ENCODE data around the gene STK10. TPM values are rescaled to one million over a fixed set of nuclear protein-coding genes. Genes with fewer than 3 reads are reported as not detected.

Gene STK10
- total RNA-seq, 3 donors from 2014 or later: 17.1 to 32.5 (median 23.3) TPM

- Histone ChIP-seq H3K4me3 (no peak overlapping the region), H3K4me1 (no peaks in the 10 kb centered on the region), H3K9me3 (no peaks in the 10 kb centered on the region), H3K27ac (peak overlapping the region; percentile 42 to 48), H3K27me3 (no peaks in the 10 kb centered on the region), H3K36me3 (no peaks in the 10 kb centered on the region)
- TF ChIP-seq POLR2AphosphoS5 (IDR thresholded peaks at IDR 0.05) (no peak), CTCF (IDR thresholded peaks at IDR 0.05) (no peak), POLR2A (IDR thresholded peaks at IDR 0.05) (no peak)
- DNase-seq (ENCODE audit: low spot score in 2 of 2): no peak
- intact Hi-C loops (cut with DNase I; ENCODE audit: low total_unique reads): no loop called here
These were observed 136.2 kb downstream of the STK10 start for GRCh38 chr5:172051643-172052339.

GRCh38 chr5:172050080-172050479 is 137.9 kb downstream of the STK10 start:
- TF ChIP-seq POLR2A (IDR thresholded peaks at IDR 0.05) (no peak), CTCF (IDR thresholded peaks at IDR 0.05) (no peak), POLR2AphosphoS5 (IDR thresholded peaks at IDR 0.05) (no peak)
- H3K27me3 ChIP-seq: no peaks in the 10 kb centered on the region
- no peaks in the 10 kb centered on the region for H3K9me3 ChIP-seq
- H3K4me3 ChIP-seq: no peak overlapping the region
- H3K36me3 ChIP-seq: no peaks in the 10 kb centered on the region
- no peak overlapping the region for H3K27ac ChIP-seq
- intact Hi-C loops (cut with DNase I; ENCODE audit: low total_unique reads): no loop called here
- DNase-seq (ENCODE audit: low spot score in 2 of 2): no peak
- H3K4me1 ChIP-seq: no peaks in the 10 kb centered on the region

GRCh38 chr5:172049226-172049796 is 138.7 kb downstream of the STK10 start:
- Histone ChIP-seq H3K27ac (no peak overlapping the region), H3K4me3 (no peak overlapping the region), H3K4me1 (no peaks in the 10 kb centered on the region), H3K36me3 (no peaks in the 10 kb centered on the region), H3K9me3 (no peaks in the 10 kb centered on the region), H3K27me3 (no peaks in the 10 kb centered on the region)
- no peak for DNase-seq (ENCODE audit: low spot score in 2 of 2)
- TF ChIP-seq CTCF (IDR thresholded peaks at IDR 0.05): no peak
- no peak for TF ChIP-seq POLR2AphosphoS5 (IDR thresholded peaks at IDR 0.05)
- no peak for TF ChIP-seq POLR2A (IDR thresholded peaks at IDR 0.05)
- intact Hi-C loops (cut with DNase I; ENCODE audit: low total_unique reads): no loop called here

- no peak for DNase-seq (ENCODE audit: low spot score in 2 of 2)
- Histone ChIP-seq H3K4me3 (no peak overlapping the region), H3K36me3 (no peaks in the 10 kb centered on the region), H3K27me3 (no peaks in the 10 kb centered on the region), H3K4me1 (no peaks in the 10 kb centered on the region), H3K27ac (no peak overlapping the region), H3K9me3 (no peaks in the 10 kb centered on the region)
- TF ChIP-seq POLR2AphosphoS5 (IDR thresholded peaks at IDR 0.05) (no peak), CTCF (IDR thresholded peaks at IDR 0.05) (no peak), POLR2A (IDR thresholded peaks at IDR 0.05) (no peak)
- intact Hi-C loops (cut with DNase I; ENCODE audit: low total_unique reads): no loop called here
These were observed 139.4 kb downstream of the STK10 start for GRCh38 chr5:172048539-172049101.

GRCh38 chr5:172048170-172048422 is 139.9 kb downstream of the STK10 start:
- no peak for TF ChIP-seq POLR2A (IDR thresholded peaks at IDR 0.05)
- TF ChIP-seq POLR2AphosphoS5 (IDR thresholded peaks at IDR 0.05): no peak
- no peak for TF ChIP-seq CTCF (IDR thresholded peaks at IDR 0.05)
- Histone ChIP-seq H3K4me1 (no peaks in the 10 kb centered on the region), H3K27me3 (no peaks in the 10 kb centered on the region), H3K4me3 (no peak overlapping the region), H3K9me3 (no peaks in the 10 kb centered on the region), H3K27ac (no peak overlapping the region), H3K36me3 (no peaks in the 10 kb centered on the region)
- intact Hi-C loops (cut with DNase I; ENCODE audit: low total_unique reads): no loop called here
- DNase-seq (ENCODE audit: low spot score in 2 of 2): no peak

All from breast epithelium (tissue), 4 donors.